Pancreas (tissue), 10 donors: Measurements from ENCODE around the gene GEN1. TPM values are rescaled to one million over a fixed set of nuclear protein-coding genes. Genes with fewer than 3 reads are reported as not detected.

ENCODE experiments used
- ATAC-seq, 4 donors: fragments of 200-7000 bp; cut with Tn5 transposase; one replicate each; pipeline versions ENCODE4 v1.8.0 to v1.9.1; 2020; ENCODE audit warnings: mild to moderate bottlenecking in 4 of 4, moderate library complexity in 4 of 4
- DNase-seq, 6 donors: peaks; one replicate each; pipeline ENCODE4 v3.0.0-alpha.2; 2020
- FAIRE-seq: peaks from 2 replicates; lab custom pipeline; 2012; peaks lifted over from hg19 to GRCh38; lab: Jason Lieb, UNC
- H3K27ac ChIP-seq, 4 donors: fragments of 200-600 bp; sonication (generic); 1 replicate in 3 of 4; 2 replicates in 1 of 4; pipeline versions ENCODE4 v1.5.0 to v1.8.0; 2020
- H3K27me3 ChIP-seq, 4 donors: fragments of 200-600 bp; one replicate each; pipeline ENCODE4 v1.8.0; 2021
- H3K36me3 ChIP-seq, 3 donors: fragments of 200-600 bp; sonication (generic) in 1 of 3; one replicate each; pipeline versions ENCODE4 v1.5.0 to v1.8.0; 2020 to 2021
- H3K4me1 ChIP-seq, 3 donors: fragments of 200-600 bp; one replicate each; pipeline ENCODE4 v1.8.0; 2021
- H3K4me3 ChIP-seq, 4 donors: fragments of 200-600 bp; sonication (generic) in 2 of 4; one replicate each; pipeline versions ENCODE4 v1.5.0 to v1.8.0; 2020 to 2021
- H3K9me3 ChIP-seq, 4 donors: fragments of 200-600 bp; one replicate each; pipeline ENCODE4 v1.8.0; 2021
- CTCF ChIP-seq, 4 donors: fragments of 200-600 bp; sonication (generic) in 3 of 4; IDR thresholded peaks; one replicate each; pipeline versions ENCODE4 v1.5.0 to v1.8.0; 2021; ENCODE audit warnings: antibody characterized with exemption in 4 of 4
- WGBS, 2 donors: extraction: QIAGEN DNeasy Blood & Tissue Kit; methylation state at CpG; one replicate each; pipeline ENCODE4 v1.1.7; 2013; 5-methylcytosine and 5-hydroxymethylcytosine counted together
- intact Hi-C, 3 donors: fragments of 100-400 bp; cut with DNase I; formaldehyde crosslinking; loops; one replicate each; pipeline versions ENCODE4 v1.11.1 to v1.14.2; 2022
- polyA plus RNA-seq, 2 donors: library from polyadenylated mRNA; stranded (reverse); fragments of 200-250 nt; gene quantifications; one replicate each; pipeline ENCODE4 v1.2.3, GENCODE V29; 2013
- total RNA-seq, 6 donors: library from RNA; stranded (reverse); fragmentation: NEBNext Ultra II Directional in 4 of 6; extraction: Animal tissue kit (Norgen Biotek cat#: 25700) in 4 of 6; gene quantifications; one replicate each; pipeline versions ENCODE4 v1.2.1 to v1.2.4, GENCODE V29; 2021 to 2023
- donor health status: healthy with polysubstance abuse.
- donor health status: DM: no; HTN: no; CAD: no; lungs with moderate emphysema.
- donor health status: DM: no; HTN: no; CAD: no.
- donor health status: control.
- donor health status: control.
- donor health status: Bipolar disorder and iron deficiency.
- donor health status: DM: yes; HTN: yes; CAD: no.
- donor health status: DM: no; HTN: no; CAD: no.
- donor health status: DM: no; HTN: no; CAD: no.
- donor health status: DM: yes; HTN: yes; CAD: no.

GEN1 gene
- total and polyA plus RNA-seq, 8 donors: 1.4 to 5.0 (median 2.4) TPM

GRCh38 chr2:17791121-17791816 is 37.3 kb downstream of the GEN1 start:
- FAIRE-seq: no peak
- Histone ChIP-seq H3K27me3 (no peaks in the 10 kb centered on the region), H3K27ac (no peak overlapping the region), H3K4me3 (no peak overlapping the region), H3K4me1 (no peaks in the 10 kb centered on the region), H3K36me3 (no peaks in the 10 kb centered on the region), H3K9me3 (no peaks in the 10 kb centered on the region)
- no peak for TF ChIP-seq CTCF (IDR thresholded peaks at IDR 0.05)
- intact Hi-C loops: no loop called here
- no peak for DNase-seq
- 50 to 55% methylated on average over 5 of the region's 5 CpGs for WGBS, 2 donors
- ATAC-seq: no peak

- no peaks in the 10 kb centered on the region for H3K9me3 ChIP-seq
- ATAC-seq: no peak
- H3K27me3 ChIP-seq: no peaks in the 10 kb centered on the region
- no peaks in the 10 kb centered on the region for H3K36me3 ChIP-seq
- no peaks in the 10 kb centered on the region for H3K4me1 ChIP-seq
- no peak for FAIRE-seq
- no peak overlapping the region for H3K27ac ChIP-seq
- 80 to 89% methylated on average over 2 of the region's 2 CpGs for WGBS, 2 donors
- intact Hi-C loops: no loop called here
- no peak for DNase-seq
- H3K4me3 ChIP-seq: no peak overlapping the region
- no peak for TF ChIP-seq CTCF (IDR thresholded peaks at IDR 0.05)
Measured at GRCh38 chr2:17791817-17792130, 37.8 kb downstream of the GEN1 start.

GRCh38 chr2:17792515-17792914 is 38.6 kb downstream of the GEN1 start:
- Histone ChIP-seq H3K36me3 (no peaks in the 10 kb centered on the region), H3K27me3 (no peaks in the 10 kb centered on the region), H3K4me1 (no peaks in the 10 kb centered on the region), H3K27ac (no peak overlapping the region), H3K9me3 (no peaks in the 10 kb centered on the region), H3K4me3 (no peak overlapping the region)
- FAIRE-seq: no peak
- DNase-seq: no peak
- no peak for TF ChIP-seq CTCF (IDR thresholded peaks at IDR 0.05)
- 58 to 76% methylated on average over 1 of the region's 1 CpG for WGBS, 2 donors
- intact Hi-C loops: no loop called here
- ATAC-seq: no peak

GRCh38 chr2:17793296-17793695 is 39.4 kb downstream of the GEN1 start:
- no peak for ATAC-seq
- no peaks in the 10 kb centered on the region for H3K36me3 ChIP-seq
- no peak for TF ChIP-seq CTCF (IDR thresholded peaks at IDR 0.05)
- no peak for FAIRE-seq
- DNase-seq: no peak
- no peaks in the 10 kb centered on the region for H3K27me3 ChIP-seq
- WGBS, 2 donors: 36 to 46% methylated on average over 4 of the region's 4 CpGs
- H3K4me1 ChIP-seq: no peaks in the 10 kb centered on the region
- H3K9me3 ChIP-seq: no peaks in the 10 kb centered on the region
- no peak overlapping the region for H3K4me3 ChIP-seq
- intact Hi-C loops: no loop called here
- H3K27ac ChIP-seq: no peak overlapping the region

- Histone ChIP-seq H3K4me3 (no peak overlapping the region), H3K4me1 (no peaks in the 10 kb centered on the region), H3K36me3 (no peaks in the 10 kb centered on the region), H3K9me3 (no peaks in the 10 kb centered on the region), H3K27ac (no peak overlapping the region), H3K27me3 (no peaks in the 10 kb centered on the region)
- intact Hi-C loops: no loop called here
- DNase-seq (no peak), FAIRE-seq (no peak), ATAC-seq (no peak)
- 84 to 85% methylated on average over 6 of the region's 6 CpGs for WGBS, 2 donors
- TF ChIP-seq CTCF (IDR thresholded peaks at IDR 0.05): no peak
Measured at GRCh38 chr2:17793803-17794354, 39.9 kb downstream of the GEN1 start.
